CD4-positive, alpha-beta T cell treated with Interleukin-12 subunit alpha and Interleukin-12 subunit beta, for 1 hour (primary cell): ENCODE measurements around the gene CEP63.
"Not testable (repeated sequence)": the region's sequence is repeated elsewhere in the genome, so short reads cannot be mapped to it uniquely, and the experiment has no call there.

Experiments
- DNase-seq: peaks from one replicate; pipeline ENCODE4 v3.0.0-alpha.2; 2020

Gene CEP63

GRCh38 chr3:134522541-134522940, 36.7 kb downstream of the CEP63 start:
- no peak for DNase-seq

- no peak for DNase-seq
These were observed 39.4 kb downstream of the CEP63 start for GRCh38 chr3:134525293-134525692.

GRCh38 chr3:134526319-134526718, 40.5 kb downstream of the CEP63 start:
- DNase-seq = no peak

GRCh38 chr3:134527037-134527436, 41.2 kb downstream of the CEP63 start:
- DNase-seq = no peak

- no peak for DNase-seq
These were observed 41.8 kb downstream of the CEP63 start for GRCh38 chr3:134527538-134528186.

GRCh38 chr3:134533493-134533892, 47.6 kb downstream of the CEP63 start:
- no peak for DNase-seq

GRCh38 chr3:134535186-134535970, 49.5 kb downstream of the CEP63 start:
- no peak for DNase-seq

- no peak for DNase-seq
These were observed 50.9 kb downstream of the CEP63 start for GRCh38 chr3:134536781-134537180.

- no peak for DNase-seq
These were observed 56.6 kb downstream of the CEP63 start for GRCh38 chr3:134542287-134542958.

GRCh38 chr3:134543113-134543512, 57.3 kb downstream of the CEP63 start:
- DNase-seq = no peak

GRCh38 chr3:134544316-134544715, 58.5 kb downstream of the CEP63 start:
- DNase-seq = no peak

GRCh38 chr3:134544783-134545182, 58.9 kb downstream of the CEP63 start:
- not testable (repeated sequence) for DNase-seq

GRCh38 chr3:134545818-134546217, 60.0 kb downstream of the CEP63 start:
- DNase-seq = no peak

GRCh38 chr3:134552784-134553183, 66.9 kb downstream of the CEP63 start:
- DNase-seq = no peak

- DNase-seq = no peak
These were observed 73.7 kb downstream of the CEP63 start for GRCh38 chr3:134559591-134559990.

GRCh38 chr3:134562055-134562454, 76.2 kb downstream of the CEP63 start:
- DNase-seq = no peak

- DNase-seq = no peak
These were observed 77.7 kb downstream of the CEP63 start for GRCh38 chr3:134563601-134564000.

GRCh38 chr3:134564991-134565390, 79.1 kb downstream of the CEP63 start:
- DNase-seq = no peak

GRCh38 chr3:134567605-134568004, 81.7 kb downstream of the CEP63 start:
- DNase-seq = no peak

GRCh38 chr3:134568790-134569189, 82.9 kb downstream of the CEP63 start:
- no peak for DNase-seq

- not testable (repeated sequence) for DNase-seq
These were observed 84.0 kb downstream of the CEP63 start for GRCh38 chr3:134569899-134570298.

- DNase-seq = no peak
These were observed 90.6 kb downstream of the CEP63 start for GRCh38 chr3:134576426-134576825.

GRCh38 chr3:134576831-134577230, 91.0 kb downstream of the CEP63 start:
- DNase-seq = no peak

GRCh38 chr3:134579141-134579665, 93.3 kb downstream of the CEP63 start:
- no peak for DNase-seq
